Measurements from ENCODE around the gene NCOA7.
"Not testable (repeated sequence)": the region's sequence is repeated elsewhere in the genome, so short reads cannot be mapped to it uniquely, and the experiment has no call there.

Gene NCOA7

DNA sequence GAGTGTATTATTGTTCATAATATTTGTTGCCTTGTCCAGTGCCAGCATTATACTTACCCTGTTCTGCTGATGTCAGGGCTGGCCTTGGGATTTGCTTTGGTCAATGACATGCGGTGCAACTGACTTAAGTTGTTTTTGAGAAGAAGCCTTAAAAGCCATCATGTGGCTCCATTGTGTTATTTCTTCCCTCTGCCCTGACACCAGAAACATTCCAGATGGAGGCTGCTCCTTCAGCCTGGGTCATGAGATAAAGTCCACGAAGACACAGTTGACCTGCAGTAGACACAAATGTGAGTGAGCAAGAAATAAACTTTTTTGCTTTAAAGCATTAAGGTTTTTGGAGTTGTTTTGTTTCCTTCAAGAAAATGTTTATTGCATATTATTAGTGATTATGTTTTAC is 158.3 kb downstream of the NCOA7 start:
- DNase-seq: no peak

DNA sequence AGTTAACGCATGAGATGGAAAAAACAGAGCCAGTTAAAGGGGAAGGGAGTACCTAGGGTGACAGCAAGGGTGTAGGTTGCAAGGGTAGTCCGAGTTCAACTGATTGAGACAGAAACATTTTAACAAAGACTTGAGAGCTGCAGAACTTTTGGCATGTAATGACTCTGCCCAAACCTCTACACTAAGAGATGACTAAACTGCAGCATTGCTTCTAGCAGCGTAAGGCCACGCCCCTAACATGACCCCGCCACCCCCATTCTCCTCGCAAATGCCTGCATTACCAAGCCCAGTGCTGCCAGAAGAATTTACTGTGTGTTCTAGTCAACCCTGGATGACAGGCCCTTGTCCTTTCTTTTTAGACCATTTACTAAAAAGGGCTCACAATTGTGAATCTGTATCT is 159.5 kb downstream of the NCOA7 start:
- DNase-seq: no peak

DNA sequence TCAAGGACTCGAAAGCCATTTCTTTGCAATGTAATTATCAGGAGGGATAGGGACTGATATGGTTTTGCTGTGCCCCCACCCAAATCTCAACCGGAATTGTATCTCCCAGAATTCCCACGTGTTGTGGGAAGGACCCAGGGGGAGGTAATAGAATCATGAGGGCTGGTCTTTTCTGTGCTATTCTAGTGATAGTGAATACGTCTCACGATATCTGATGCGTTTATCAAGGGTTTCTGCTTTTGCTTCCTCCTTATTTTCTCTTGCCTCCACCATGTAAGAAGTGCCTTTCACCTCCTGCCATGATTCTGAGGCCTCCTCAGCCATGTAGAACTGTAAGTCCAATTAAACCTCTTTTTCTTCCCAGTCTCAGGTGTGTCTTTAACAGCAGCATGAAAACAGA is 160.0 kb downstream of the NCOA7 start:
- not testable (repeated sequence) for DNase-seq

DNA sequence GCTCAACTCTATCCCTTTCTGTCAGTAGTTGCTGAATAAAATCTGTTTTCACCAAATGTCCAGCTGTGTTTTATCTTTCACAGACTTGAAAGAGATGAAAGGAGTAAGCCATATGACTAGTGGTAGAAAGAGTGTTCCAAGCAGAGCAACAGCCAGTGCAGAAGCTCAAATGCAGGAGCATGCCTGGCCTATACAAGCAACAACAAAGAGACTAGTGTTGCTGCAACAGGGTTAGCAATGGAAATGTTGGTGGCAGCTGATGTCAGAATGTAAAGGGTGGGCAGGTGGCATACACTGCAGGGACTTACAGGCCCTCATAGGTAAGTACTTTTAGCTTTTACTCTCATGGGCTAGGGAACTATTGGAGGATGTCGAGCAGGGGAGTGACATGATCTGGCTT is 160.6 kb downstream of the NCOA7 start:
- no peak for DNase-seq

DNA sequence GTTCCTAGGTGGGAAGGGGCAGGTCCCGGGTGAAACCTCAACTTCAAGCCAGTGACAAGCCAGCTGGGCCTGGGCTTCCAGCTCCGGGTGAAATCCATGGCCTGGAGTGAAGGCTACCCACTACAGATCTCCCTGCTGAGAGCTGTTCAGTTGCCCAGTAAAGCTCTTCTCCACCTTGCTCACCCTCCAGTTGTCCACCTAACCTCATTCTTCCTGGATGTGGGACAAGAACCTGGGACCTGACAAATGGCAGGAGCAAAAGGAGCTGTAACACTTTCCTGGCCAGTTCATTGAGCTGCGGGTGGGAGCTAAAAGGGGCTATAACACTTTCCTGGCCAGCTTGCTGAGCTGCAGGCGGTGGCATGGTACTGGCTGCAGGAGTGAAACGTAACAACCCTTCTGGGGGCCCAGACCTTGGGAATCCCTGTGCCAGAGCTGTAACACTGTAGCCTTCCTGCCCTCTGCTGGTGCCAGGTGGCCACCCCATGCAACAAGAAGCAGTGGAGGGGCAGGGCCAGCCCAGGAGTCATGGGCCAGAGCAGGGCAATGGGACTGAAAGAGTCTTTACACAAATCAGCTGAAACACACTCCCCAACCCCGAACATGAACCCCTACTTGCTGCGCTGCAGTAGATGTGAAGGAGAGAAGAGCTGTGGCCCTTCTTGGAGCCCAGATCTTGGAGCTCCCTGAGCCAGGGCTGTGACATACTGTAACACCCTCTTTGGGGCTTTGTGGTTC is 162.2 kb downstream of the NCOA7 start:
- peak; percentile 25 to 46 (median 39) for DNase-seq

DNA sequence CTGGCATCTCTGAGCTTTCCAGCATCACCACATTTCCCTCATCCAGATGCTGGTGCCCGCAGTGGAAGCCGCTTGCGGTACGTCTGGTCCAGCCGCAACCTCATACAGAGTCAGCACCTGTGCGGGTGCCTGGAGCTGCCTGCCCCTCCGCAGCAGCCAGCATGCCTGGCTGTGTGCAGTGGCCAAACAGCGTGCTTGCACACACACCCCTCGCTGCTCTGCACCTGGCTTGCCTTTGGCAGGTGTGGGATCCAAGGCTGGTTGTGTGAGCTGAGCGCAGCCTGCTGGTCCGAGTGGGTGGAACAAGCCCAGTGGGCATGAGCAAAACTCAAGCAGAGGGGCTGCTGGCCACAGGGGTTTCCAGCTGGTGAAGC is 162.7 kb downstream of the NCOA7 start:
- no peak for DNase-seq

DNA sequence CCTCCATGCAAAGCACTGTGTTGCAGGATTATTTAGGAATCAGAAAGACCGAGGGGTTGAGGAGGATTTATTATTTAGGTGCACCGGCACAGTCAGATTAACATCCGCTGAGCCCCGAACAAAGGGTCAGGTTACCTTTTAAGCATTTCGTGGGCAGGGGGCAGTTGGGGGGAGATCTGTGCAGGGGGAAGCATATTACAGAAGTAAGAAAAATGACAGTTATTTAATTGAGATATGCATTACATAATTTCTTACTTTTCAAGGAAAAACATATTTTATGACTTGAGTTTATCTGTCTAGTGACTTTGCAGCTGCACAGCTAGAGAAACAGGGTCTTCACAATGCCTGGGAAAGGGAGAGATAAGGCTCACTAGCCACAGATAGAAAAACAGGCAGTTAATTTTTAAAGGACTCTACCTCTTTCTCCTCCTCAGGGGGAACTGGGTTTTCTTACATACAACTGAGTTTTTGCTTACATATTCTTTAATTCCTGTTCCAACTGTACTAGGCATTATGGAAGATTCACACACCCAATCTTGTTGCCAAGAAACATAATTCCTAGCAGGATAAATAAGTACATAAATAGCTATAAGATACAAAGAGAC is 164.1 kb downstream of the NCOA7 start:
- no peak for DNase-seq

DNA sequence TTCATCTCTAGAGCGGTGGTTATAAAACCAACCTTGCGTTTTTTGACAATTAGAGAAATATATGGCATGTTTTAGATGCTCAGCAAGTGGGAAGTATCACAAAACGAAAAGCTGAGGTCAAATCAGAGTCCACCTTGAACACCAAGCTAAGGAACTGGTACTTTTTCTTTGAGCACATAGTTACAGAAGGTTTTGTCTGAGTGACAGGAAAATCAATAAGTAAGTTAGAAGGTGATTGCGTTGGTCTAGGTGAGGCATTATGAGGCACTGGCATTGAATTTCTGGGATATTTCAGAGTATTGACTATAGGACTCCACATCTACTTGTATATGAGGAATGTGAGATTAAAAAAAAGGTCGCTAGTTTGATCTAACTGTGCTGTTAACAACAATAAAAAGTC is 165.2 kb downstream of the NCOA7 start:
- DNase-seq: no peak

DNA sequence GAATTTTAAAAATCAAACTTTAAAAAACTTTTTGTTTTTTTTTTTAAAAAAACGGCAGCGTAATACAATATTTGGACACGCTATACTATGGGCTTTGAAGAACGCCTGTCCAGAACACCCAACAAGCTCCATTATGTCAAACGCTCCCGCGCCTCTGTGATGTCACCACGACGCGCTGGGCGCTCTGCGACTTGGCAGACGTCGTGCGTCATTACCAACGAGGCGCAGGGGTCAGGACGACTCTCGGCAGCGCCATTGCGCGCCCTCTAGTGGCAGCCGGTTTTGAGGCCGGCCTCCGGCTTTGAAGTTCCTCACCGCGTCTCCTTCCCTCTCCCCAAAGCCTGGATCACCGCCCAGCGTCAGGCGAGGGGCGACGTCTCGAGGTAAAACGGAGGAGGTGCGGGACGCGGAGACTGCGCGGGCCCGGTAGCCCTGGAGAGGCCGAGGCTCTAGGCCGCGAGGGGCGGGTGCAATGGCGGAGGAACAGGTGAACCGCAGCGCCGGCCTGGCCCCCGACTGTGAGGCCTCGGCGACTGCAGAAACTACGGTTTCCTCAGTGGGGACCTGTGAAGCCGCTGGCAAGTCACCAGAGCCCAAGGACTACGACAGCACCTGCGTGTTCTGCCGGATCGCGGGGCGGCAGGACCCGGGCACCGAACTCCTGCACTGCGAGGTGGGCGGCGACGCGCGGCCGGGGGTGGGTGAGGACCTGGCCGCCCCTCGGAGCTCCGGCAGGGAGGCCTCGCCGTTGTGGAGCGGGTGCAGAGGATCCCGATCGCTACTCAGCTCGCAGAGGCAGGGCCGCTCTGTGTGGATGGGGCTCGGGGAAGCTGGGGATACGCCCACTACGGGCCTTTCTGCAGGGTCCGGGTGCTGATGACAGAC is 166.0 kb downstream of the NCOA7 start, which contains the start of gene HINT3:
TSS of gene HINT3 (plus strand) at position 265 of the 885 bp plus-strand sequence. CDS start at position 473, 208 bp downstream.
- DNase-seq: peak; percentile 100

DNA sequence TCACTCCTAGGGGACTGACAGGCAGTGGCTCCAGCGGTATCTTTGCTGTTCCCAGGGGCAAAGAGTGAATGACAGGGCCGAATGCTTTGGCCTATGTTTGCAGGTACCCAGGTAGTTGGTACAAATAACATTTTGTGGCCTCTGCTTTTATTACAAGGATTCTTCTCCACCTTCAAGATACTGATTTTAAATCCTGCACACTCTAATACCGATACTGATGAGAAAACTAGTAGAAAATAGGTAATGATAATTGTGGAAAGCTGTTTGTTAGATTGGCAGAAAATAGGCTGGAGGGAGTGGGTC is 166.6 kb downstream of the NCOA7 start:
- no peak for DNase-seq

DNA sequence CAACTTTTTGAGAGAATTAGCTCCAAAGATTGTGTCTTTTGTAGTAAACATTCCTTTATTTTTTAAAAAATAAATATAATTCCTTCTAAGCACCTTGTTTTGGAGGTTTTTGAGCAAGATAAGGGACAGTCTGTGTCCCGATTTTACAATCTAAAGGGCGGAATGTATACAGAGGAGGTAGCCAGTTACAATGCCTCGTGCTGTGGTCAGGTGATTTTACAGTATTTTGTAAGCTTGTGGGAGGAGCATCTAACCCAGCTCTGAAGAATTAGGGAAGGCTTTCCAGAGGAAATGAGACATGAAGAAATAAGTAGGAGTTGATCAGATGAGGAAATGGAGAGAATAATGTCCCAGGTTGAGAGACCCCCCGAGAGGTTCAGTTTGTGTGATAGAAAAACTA is 167.1 kb downstream of the NCOA7 start:
- DNase-seq: peak; percentile 82 to 92 (median 88)

DNA sequence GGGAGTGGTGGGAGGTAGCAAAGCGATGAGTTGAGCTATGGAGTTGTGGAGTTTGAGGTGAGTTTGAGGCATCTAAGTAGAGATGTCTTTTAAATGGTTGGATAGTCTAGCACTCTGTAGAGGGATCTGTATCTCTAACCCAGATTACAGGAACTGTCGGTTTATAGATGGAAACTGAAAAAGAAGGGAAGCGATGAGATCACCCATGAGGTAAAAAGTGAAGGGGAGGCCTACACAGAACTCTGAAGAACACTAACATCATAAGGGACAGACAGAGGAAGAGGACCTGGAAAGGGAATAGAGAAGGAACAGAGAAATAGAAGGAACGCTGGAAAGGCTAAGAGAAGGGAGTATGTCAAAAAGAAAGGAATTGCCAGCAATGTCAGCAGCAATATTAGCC is 168.3 kb downstream of the NCOA7 start:
- peak; percentile 51 to 82 (median 58) for DNase-seq

DNA sequence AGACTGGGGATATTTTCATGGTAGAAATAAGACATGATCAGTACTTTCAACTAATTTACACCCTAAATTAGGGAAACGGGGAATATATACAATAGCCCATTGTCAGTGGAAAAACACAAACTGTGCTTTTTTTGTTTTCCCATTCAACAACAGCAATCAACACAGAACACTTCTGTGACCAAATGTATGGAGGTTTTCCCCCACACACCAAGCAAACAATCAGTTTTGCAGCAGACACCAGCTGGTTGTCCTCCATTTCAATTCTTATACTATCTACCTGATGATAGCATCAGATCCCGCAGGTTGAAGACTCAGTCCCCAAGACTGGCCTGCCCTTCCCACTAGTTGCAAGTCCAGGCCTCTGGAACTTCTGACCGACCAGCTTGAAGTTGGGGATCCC is 170.4 kb downstream of the NCOA7 start:
- DNase-seq: no peak

DNA sequence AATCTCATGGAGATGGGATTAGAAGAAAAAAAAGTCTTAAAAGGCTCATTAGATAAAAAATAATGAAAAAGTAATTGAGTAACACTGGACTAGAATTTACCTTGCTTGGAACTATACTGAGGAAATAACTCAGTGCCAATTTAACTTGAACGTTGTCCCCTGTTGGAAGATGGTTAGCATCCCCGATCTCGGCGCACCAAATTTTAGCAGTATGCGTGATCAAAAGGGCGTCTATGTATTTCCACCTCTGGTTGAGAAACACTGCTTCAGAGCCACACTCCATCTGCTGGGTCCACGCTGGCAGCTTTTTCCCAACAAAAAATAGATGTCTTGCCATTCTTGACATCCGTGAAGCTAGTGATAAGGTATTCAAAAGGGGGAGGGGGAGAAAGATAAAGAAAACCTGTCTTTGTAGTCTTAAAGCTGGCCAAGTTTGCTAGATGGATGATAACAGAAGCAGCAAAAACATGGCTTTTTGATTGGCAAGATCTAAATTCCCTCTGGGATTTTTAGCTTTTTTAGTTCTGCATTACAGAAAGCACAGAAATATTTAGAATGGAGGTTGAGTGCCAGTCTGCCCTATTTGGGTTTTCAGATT is 172.2 kb downstream of the NCOA7 start:
- no peak for DNase-seq

DNA sequence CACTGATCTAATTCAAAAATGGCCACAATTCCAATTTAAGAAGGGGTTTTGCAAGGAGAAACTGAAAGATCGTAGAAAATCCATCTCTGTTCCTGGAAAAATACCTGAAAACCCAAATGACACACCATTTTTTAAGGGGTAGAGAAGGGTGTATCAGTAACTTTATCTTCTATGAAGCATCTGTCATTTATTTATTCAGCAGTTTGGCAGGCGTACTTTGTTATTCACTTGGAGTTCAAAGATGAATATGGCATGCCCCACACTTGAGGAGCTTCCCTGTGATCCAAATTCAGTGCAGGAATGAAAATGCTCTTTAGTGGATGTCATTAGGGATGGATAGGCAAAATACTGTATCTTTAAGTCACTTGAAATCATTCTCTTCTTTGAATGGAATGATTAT is 173.1 kb downstream of the NCOA7 start:
- no peak for DNase-seq

DNA sequence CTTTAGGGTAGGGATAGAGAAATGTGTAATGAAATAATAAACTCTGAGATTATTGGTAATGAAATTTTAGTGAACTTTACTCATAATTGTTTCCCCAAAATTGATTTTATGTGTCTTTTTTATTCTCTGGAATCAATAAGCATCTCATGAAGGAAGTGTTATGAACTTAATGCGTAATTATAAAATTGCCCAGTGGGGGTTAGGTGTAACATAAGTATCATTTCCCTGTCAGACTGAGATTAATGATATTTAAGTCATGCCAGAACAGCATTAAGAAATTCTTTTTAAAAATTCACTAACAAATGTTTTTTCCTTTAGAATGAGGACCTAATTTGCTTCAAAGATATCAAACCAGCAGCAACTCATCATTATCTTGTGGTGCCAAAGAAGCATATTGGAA is 175.8 kb downstream of the NCOA7 start:
- no peak for DNase-seq

DNA sequence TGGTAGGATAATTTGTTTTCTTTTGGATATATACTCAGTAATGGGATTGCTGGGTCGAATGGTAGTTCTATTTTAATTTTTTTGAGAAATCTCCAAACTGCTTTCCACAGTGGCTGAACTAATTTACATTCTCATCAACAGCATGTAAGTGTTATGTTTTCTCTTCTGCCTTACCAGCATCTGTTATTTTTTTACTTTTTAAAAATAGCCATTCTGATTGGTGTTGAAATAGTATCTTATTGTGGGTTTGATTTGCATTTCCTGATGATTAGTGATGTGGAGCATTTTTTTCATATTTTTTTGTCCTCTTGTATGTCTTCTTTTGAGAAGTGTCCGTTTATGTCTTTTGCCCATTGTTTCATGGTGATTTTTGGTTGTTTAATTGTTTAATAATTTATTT is 177.7 kb downstream of the NCOA7 start:
- DNase-seq: no peak

DNA sequence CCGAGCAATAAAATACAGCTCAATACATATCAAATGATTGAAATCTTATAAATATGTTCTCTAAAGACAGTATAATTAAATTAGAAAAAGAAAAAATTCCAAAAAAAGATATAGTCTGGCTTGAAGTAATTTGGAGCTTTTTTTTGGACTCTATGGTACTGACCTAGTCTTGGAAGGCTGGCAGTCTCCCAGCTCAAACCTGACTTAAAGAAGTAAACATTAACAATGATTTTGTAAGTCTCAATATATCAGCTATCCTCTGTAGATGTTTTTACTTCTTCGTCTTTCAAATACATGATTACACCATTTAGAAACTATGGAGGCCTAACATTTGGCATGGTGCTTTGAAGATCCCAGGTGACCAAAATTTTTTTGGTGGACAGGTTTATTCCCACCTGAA is 180.0 kb downstream of the NCOA7 start:
- DNase-seq: no peak

DNA sequence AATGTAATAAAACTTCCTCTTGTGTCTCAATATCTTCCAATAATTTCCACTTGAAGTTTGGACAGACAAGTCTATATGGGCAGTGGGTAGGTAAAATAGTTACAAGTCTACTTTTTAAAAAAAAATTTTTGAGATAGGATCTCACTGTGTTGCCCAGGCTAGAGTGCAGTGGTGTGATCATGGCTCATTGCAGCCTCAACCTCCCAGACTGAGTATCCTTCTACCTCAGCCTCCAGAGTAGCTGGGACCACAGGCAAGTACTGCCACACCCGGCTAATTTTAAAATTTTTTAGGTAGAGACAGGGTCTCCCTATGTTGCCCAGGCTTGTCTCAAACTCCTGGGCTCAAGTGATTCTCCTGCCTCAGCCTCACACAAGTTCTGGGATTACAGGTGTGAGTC is 181.7 kb downstream of the NCOA7 start:
- not testable (repeated sequence) for DNase-seq

DNA sequence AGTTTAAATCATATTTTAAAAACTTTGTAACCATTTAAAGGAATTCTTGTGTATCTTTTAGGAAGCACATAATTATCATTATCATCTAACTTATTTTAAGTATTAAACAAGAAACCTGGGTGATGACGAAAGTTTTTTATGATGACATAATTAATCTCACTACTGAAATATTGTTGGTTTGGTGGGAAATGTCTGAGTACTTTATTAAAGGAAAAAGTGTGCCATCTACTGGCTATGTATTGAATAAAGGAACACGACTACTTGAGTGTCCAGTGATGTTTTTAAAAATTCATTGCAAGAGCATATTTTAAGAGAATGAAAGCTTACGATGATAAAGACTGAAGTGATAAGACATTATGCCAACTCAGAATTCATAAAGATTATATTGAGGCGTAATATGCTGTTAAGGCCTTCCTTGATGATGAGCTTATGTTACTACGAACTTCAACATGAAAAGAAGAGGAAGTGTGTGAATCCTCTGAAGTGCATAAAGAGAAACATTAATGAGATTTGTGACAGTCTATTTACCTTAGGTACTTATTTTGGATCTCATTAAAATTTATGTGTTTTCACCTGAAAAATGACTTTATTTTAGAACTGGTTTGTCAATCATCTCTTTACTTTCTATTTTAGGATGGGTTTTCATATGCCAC is 183.6 kb downstream of the NCOA7 start:
- DNase-seq: peak; percentile 59 to 89 (median 86)

DNA sequence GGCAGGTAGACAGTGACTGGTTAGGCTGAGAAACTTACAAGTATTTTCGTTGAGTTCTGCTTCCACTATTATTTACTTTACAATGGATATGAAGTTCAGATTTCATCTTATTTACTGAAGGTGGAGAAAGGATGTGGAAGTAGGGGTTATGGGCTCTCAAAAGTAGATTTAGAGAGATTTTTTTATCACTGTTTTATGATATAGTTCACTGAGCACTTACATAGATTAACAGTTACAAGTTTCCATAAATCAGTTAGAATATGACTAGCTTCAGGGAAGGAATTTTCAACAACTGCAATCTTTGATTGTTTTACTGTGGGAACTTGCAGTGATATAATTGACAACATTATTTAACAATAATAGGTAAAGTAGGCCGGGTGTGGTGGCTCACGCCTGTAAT is 188.3 kb downstream of the NCOA7 start:
- no peak for DNase-seq
